HG02798 (cell line): ENCODE data around the gene AOPEP.

Experiments
- ATAC-seq: cut with Tn5 transposase; IDR thresholded peaks from one replicate; pipeline ENCODE4 v1.9.1; 2021; ENCODE audit warnings: mild to moderate bottlenecking; ENCODE audit not compliant: unreplicated experiment, poor library complexity

AOPEP gene

GRCh38 chr9:94713436-94714215 lies 12.9 kb upstream of the AOPEP start:
- ATAC-seq = no peak

- no peak for ATAC-seq
These were observed 12.0 kb upstream of the AOPEP start for GRCh38 chr9:94714494-94714893.

- ATAC-seq = no peak
These were observed 8.7 kb upstream of the AOPEP start for GRCh38 chr9:94717761-94718160.

- no peak for ATAC-seq
These were observed 7.6 kb upstream of the AOPEP start for GRCh38 chr9:94718936-94719335.

- ATAC-seq = no peak
These were observed 6.6 kb upstream of the AOPEP start for GRCh38 chr9:94719878-94720277.

DNA sequence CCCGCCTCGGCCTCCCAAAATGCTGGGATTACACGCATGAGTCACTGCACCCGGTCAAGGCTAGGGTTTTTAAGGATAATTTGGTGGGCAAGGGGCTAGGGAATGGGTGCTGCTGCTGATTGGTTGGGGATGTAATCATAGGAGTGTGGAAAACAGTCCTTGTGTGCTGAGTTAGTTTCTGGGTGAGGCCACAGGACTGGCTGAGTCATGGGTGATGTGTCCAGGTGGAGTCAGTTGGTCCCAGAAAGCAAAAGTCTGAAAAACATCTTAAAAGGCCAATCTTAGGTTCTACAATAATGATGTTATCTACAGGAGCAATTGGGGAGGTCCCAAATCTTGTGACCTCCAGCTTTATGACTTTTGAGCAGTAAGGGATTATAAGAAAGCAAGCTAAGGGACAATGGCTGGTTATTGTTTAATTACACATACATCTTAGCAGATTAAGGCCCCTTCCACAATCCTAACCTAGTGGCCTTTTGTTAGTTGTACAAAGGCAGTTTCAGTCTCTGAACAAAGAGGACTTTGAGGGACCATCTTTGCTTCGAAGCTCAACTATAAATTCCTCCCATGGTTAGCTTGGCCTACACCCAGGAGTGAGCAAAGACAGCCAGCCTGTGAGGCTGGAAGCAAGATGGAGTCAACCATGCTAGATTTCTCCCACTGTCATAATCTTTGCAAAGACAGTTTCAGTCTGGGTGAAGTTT lies 5.5 kb upstream of the AOPEP start:
- no peak for ATAC-seq

DNA sequence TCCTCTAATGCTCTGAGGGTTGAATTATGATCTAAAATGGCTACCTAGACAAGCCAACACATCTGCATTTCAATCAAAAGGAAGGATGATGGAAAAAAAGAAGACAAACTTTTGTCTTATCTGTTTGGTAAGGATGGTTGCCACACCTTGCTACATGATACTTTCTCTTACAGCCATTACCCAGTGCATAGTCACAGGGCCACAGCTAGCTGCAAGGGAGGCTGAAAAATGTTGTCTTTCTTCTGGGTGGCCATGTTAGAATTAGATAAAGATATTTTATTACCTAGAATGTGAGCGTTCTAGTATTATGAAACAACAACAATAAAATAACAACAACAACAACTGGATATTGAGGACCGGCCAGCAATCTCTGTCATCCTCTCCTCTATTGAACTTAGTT lies 4.7 kb upstream of the AOPEP start:
- no peak for ATAC-seq

DNA sequence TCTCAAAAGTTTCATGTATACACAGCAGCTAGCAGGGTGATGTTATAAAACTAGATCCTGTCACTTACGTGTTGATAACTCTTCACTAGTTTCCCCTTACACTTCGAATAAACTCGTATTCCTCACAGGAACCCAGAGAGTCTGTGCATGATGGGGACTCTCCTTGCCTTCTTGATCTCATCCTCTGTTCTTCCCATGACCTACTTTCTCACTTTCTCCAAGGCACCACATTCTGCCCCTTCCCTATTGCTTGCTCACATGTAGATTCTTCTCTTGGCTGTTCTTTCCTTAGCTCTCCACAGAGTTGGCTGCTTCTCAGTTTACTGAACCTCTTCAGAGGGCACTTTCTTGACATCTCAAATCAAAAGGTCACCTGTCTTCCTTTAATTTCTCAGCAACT lies 1.2 kb upstream of the AOPEP start:
- no peak for ATAC-seq

DNA sequence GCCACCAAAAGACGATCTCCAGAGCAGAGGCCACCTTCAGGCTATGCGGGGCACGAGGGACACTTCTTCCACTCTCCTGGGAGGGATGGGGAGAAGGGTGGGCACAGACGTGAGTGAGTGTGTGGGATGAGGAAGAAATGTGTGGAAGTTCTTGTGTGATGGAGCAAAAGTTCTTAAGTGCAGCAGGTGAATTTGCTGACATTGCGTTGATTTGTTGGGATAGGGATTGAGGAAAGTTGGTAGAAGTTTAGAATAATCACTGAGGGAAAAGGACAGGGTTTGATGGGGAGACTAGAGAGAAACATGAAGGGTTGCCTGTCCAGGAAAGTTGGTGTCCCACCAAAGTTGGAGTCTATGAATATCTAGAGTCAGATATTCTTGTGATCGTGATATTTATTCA lies 2.2 kb downstream of the AOPEP start:
- ATAC-seq = no peak

GRCh38 chr9:94729199-94729598 lies 2.7 kb downstream of the AOPEP start:
- ATAC-seq = no peak

GRCh38 chr9:94734054-94734754 lies 7.7 kb downstream of the AOPEP start:
- ATAC-seq = no peak

DNA sequence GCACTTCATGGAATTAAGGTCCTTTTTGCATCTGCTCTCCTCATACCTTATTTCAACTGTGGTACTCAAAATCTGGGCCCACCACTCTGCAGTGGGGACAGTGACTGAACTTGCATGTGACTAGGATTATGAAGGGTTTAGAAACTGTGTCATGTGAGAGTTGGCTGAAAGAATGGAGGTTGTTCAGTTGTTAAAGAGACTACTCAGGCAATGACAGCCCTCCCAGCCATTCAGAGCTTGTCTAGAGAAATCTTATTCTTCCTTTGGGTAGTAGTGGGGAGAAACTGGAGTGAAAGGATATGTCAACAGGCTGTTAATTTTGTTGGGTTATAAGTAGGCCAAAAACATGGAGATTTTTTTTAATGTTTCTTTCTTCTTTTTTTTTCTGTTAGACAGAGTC lies 10.3 kb downstream of the AOPEP start:
- ATAC-seq = no peak

- ATAC-seq = no peak
These were observed 13.8 kb downstream of the AOPEP start for GRCh38 chr9:94740145-94740840.

GRCh38 chr9:94741866-94742265 lies 15.4 kb downstream of the AOPEP start:
- ATAC-seq = no peak

DNA sequence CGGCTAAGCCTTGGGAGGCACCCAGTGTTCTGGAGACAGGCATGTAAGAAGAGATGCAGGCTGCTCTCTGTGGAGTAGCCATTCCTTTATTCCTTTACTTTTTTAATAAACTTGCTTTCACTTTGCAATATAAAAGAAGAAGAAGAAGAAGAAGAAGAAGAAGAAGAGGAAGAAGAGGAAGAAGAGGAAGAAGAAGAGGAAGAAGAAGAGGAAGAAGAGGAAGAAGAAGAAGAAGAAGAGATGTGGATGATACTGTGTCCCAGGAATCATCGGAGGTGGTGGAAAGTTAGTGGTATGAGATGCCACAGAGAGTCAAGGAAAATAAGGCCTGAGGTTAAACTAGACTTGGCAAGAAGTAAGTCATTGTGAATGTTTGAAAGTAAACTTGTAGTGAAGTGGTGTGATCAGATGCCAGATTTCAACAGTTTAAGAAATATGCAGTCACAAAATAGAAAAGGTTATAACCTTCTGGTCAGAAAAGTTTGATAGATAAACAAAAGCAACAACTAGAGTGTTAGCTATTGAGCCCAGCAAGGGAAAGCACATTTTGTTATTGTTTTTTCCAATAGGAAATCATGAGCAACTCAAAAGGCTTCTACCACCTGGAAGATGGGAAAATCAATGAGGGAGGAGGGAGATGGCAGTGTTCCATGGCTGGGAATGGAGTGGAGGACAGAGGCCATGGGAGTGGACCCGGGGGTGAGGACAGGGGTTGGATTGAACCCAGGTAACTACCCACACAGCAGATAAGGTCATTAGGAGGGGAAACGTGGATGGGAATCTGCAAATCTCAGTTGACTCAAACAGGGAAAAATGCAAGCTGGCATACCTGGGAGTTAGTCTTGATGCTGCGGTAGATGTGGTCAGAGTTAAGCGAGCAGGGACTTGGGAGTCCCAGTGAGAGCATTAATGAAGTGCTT lies 16.8 kb downstream of the AOPEP start:
- no peak for ATAC-seq

- ATAC-seq = no peak
These were observed 19.5 kb downstream of the AOPEP start for GRCh38 chr9:94745806-94746540.

GRCh38 chr9:94746541-94747370 lies 20.3 kb downstream of the AOPEP start:
- no peak for ATAC-seq

DNA sequence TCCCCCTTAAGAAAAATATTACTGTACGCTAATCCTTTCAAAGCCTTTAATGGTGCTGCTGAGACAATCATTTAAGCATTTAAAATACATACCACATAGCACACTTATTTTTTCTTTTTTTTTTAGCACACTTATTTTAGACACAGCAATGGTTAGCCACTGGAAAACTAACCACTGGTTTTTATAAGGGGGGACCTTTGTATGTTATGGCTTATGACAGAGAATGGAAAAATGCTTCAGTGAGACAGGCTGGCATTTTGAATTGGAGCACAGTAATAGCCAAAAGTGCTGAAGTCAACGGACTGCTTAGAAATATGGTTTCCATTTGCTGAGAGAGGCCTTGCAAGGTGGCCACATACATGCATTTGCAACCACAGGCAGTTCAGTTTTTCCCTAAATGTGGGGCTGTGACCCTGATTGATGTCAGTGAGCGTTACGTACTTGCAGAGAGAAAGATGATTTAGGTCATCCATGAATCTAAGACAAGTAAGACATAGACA lies 28.5 kb downstream of the AOPEP start:
- no peak for ATAC-seq
